ENCODE data around the gene COA6. TPM values are rescaled to one million over a fixed set of nuclear protein-coding genes. Genes with fewer than 3 reads are reported as not detected.

Gene COA6
- total RNA-seq, 1 donor, result 20.3 TPM

DNA sequence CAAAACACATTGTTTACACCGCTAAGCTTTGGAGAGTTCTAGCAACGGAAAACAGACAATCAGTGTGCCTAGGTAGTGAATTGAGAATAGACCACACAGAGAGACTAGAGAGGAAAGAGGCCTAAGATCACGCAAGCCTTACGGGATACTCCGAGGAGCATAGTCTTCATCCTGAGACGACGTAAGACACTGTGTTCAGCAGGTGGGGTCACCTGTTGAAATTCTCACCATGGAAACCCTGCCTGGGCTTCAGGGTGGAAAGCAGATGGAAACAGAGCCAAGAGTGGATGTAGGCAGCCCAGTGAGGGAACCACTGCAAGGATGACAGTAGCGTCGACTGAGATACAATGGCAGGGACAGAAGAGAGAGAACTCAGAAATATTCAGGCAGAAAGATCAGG, 40.2 kb downstream of the COA6 start:
- Histone ChIP-seq H3K36me3 (ENCODE audit: insufficient read depth, low read length) (peaks cover 20% of the 10 kb centered on the region), H3K9me3 (ENCODE audit: low read depth, low read length) (no peaks in the 10 kb centered on the region), H3K79me2 (ENCODE audit: insufficient read depth, low read length) (no peaks in the 10 kb centered on the region), H3K4me1 (ENCODE audit: insufficient read depth, low read length) (no peaks in the 10 kb centered on the region), H2AFZ (ENCODE audit: low read length) (no peak overlapping the region), H3K4me3 (ENCODE audit: insufficient read depth, low read length) (no peak overlapping the region), H3K4me2 (ENCODE audit: insufficient read depth, low read length) (no peak overlapping the region), H4K20me1 (ENCODE audit: insufficient read depth, low read length) (no peaks in the 10 kb centered on the region), H3K27ac (ENCODE audit: low read depth, low read length) (no peak overlapping the region), H3K27me3 (ENCODE audit: insufficient read depth, low read length) (no peaks in the 10 kb centered on the region)
- no peak for DNase-seq (ENCODE audit: insufficient read length, low spot score, missing footprints)
- TF ChIP-seq, protein P1, sequence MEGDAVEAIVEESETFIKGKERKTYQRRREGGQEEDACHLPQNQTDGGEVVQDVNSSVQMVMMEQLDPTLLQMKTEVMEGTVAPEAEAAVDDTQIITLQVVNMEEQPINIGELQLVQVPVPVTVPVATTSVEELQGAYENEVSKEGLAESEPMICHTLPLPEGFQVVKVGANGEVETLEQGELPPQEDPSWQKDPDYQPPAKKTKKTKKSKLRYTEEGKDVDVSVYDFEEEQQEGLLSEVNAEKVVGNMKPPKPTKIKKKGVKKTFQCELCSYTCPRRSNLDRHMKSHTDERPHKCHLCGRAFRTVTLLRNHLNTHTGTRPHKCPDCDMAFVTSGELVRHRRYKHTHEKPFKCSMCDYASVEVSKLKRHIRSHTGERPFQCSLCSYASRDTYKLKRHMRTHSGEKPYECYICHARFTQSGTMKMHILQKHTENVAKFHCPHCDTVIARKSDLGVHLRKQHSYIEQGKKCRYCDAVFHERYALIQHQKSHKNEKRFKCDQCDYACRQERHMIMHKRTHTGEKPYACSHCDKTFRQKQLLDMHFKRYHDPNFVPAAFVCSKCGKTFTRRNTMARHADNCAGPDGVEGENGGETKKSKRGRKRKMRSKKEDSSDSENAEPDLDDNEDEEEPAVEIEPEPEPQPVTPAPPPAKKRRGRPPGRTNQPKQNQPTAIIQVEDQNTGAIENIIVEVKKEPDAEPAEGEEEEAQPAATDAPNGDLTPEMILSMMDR (IDR thresholded peaks at IDR 0.05; ENCODE audit: extremely low read depth, low read depth, low read length), result no peak

DNA sequence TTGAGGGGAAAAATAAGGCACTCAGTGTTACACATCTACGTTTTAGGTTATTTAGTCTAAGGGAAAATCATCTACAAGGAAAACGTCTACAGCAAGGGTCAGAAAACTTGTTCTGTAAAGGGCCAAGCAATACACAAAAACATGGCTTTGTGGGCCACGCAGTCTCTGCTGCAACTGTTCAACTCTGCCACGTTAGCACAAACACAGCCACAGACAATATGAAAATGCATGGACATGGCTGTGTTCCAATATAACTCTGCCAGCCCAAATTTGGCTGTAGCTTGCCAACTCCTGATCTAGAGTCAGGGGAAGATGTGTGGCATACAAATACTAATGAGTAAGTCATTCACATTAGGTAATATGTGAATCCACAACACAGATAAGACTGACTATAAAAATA, 40.7 kb downstream of the COA6 start:
- DNase-seq (ENCODE audit: insufficient read length, low spot score, missing footprints), result no peak
- Histone ChIP-seq H3K27me3 (ENCODE audit: insufficient read depth, low read length) (no peaks in the 10 kb centered on the region), H3K4me2 (ENCODE audit: insufficient read depth, low read length) (no peak overlapping the region), H3K4me1 (ENCODE audit: insufficient read depth, low read length) (no peaks in the 10 kb centered on the region), H4K20me1 (ENCODE audit: insufficient read depth, low read length) (no peaks in the 10 kb centered on the region), H3K4me3 (ENCODE audit: insufficient read depth, low read length) (no peak overlapping the region), H3K27ac (ENCODE audit: low read depth, low read length) (no peak overlapping the region), H3K9me3 (ENCODE audit: low read depth, low read length) (no peaks in the 10 kb centered on the region), H3K36me3 (ENCODE audit: insufficient read depth, low read length) (peaks cover 16% of the 10 kb centered on the region), H3K79me2 (ENCODE audit: insufficient read depth, low read length) (no peaks in the 10 kb centered on the region), H2AFZ (ENCODE audit: low read length) (no peak overlapping the region)
- TF ChIP-seq, protein P1 (IDR thresholded peaks at IDR 0.05; ENCODE audit: extremely low read depth, low read depth, low read length), result no peak

DNA sequence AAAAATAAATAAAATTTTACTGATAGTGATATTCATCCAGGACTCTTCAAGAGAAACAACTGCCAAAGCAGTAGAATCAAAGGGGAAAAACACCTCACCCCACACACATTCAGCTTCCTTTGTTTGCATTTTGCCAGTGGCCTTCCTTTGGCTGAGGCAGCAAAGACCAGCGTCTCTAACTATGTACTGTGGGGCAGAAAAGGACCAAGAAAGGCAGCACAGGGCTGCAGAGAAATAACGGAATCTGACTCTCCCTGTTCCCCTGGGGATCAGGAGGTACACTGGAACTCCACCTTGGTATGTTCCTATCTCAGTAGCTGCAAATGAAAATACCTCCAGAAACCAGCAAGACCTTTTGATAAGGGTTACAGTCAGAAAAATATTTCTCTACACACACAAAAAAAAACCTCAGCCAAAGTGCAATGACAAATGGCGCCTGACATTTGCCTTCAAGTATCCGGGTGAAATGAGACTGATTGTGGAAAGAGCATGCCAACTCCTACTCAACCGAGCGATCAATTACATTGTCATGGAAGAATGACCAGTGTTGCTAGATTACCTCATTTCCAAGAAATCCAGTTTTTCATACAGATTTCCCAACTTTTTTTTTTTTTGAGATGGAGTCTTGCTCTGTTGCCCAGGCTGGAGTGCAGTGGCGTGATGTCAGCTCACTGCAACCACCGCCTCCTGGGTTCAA, 54.8 kb downstream of the COA6 start:
- Histone ChIP-seq H3K79me2 (ENCODE audit: insufficient read depth, low read length) (no peaks in the 10 kb centered on the region), H3K4me3 (ENCODE audit: insufficient read depth, low read length) (no peak overlapping the region), H3K9me3 (ENCODE audit: low read depth, low read length) (no peaks in the 10 kb centered on the region), H3K4me2 (ENCODE audit: insufficient read depth, low read length) (no peak overlapping the region), H3K27ac (ENCODE audit: low read depth, low read length) (no peak overlapping the region), H3K27me3 (ENCODE audit: insufficient read depth, low read length) (no peaks in the 10 kb centered on the region), H2AFZ (ENCODE audit: low read length) (no peak overlapping the region), H3K36me3 (ENCODE audit: insufficient read depth, low read length) (peaks cover 19% of the 10 kb centered on the region), H4K20me1 (ENCODE audit: insufficient read depth, low read length) (no peaks in the 10 kb centered on the region), H3K4me1 (ENCODE audit: insufficient read depth, low read length) (peaks cover under 1% of the 10 kb centered on the region)
- TF ChIP-seq, protein P1 (IDR thresholded peaks at IDR 0.05; ENCODE audit: extremely low read depth, low read depth, low read length), result no peak
- no peak for DNase-seq (ENCODE audit: insufficient read length, low spot score, missing footprints)

DNA sequence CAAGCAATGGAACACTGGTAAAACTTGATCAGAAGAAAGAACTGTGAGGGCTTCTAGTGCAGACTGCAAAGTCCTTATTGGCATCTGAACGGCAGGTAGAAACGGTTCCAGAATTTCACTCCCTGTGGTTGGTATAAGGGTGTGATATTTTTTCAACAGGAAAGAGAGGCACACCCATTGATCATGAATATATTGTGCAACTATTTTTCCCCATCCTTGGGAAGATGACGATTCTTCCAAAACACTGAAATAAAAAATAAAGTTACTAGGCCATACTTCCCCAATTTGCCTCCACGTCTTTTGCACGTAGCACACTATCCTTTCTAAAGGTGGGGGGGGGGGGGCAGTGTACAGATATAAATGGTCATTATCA, 56.2 kb downstream of the COA6 start:
- Histone ChIP-seq H3K79me2 (ENCODE audit: insufficient read depth, low read length) (no peaks in the 10 kb centered on the region), H3K9me3 (ENCODE audit: low read depth, low read length) (no peaks in the 10 kb centered on the region), H3K4me2 (ENCODE audit: insufficient read depth, low read length) (no peak overlapping the region), H3K36me3 (ENCODE audit: insufficient read depth, low read length) (peaks cover 19% of the 10 kb centered on the region), H3K4me3 (ENCODE audit: insufficient read depth, low read length) (no peak overlapping the region), H3K4me1 (ENCODE audit: insufficient read depth, low read length) (peaks cover 11% of the 10 kb centered on the region), H3K27ac (ENCODE audit: low read depth, low read length) (no peak overlapping the region), H2AFZ (ENCODE audit: low read length) (no peak overlapping the region), H4K20me1 (ENCODE audit: insufficient read depth, low read length) (no peaks in the 10 kb centered on the region), H3K27me3 (ENCODE audit: insufficient read depth, low read length) (no peaks in the 10 kb centered on the region)
- no peak for DNase-seq (ENCODE audit: insufficient read length, low spot score, missing footprints)
- TF ChIP-seq, protein P1 (IDR thresholded peaks at IDR 0.05; ENCODE audit: extremely low read depth, low read depth, low read length), result no peak
